ENCODE results near the gene ZNF672.

Gene ZNF672

DNA sequence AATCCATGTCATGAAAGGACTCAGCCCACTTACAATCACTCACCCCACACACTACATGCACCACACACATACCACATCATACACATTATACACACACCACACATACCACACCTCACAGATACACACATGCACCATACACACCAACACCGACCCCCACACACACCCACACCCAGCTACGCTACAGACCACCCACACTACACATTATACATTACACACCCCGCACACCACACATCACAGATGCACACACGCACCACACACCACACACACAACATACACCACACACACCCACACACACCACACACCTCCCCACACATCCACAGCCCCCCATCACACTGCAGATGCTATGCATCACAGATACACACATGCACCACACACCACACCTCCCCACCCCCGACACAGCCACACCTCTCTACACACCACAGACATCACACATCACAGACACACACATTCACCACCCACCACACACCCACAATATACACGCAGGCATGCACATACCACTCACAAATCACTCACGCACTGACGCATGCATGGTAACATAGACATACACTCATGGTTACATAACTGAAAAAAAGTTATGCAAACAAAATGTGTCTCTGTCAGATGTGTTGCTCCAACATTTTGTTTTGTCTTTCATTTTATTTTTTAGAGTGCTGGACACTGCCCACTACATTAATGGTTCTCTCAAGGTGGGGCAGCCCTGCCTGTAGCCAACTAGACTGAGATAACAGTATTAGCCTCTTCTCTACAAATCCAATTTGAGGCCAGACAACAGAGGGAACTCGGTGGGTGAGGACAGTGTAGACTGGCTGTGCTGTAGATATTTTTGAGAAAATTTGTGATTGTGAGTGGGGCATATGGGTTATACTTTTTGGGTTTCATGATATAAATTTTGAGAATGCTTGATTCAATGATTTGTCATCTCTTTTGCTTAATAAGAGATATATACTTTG, 52.8 kb downstream of the ZNF672 start:
- DNase-seq (ENCODE audit: low read depth) = no peak

DNA sequence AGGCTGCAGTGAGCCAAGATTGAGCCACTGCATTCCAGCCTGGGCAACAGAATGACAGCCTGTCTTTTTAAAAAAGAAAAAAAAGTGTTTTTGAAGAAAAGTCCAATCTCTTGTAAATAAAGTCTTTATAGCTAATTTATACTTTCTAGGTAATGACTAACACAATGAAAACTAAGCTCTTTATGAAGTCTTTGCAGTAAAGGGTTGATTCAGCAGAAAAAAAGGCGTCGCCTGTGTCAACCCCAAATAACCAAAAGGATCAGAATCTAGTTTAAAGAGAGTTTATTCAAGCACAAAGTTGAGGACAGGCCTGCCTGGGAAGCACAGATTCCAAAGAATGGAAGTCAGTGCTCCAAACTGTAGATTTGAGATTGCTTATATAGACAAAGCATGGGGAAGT, 53.7 kb downstream of the ZNF672 start:
- DNase-seq (ENCODE audit: low read depth) = no peak

DNA sequence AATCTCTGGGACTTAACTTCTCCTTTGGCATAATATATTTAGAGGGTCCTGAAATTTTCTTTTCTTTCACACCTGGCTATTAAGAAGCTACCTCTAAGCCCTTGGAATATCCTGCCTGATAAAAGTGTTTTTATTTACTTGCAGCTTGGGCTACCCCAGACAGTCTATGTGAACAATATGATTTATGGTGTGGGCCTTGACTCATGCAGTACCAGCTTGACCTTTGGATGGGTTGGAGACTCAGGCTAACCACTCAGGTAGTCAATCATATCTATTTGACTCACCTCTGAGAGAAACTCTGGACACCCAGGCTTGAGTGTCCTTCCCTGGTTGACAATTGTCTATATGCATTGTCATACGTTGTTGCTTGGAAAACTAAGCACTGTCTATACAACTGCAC, 54.6 kb downstream of the ZNF672 start:
- no peak for DNase-seq (ENCODE audit: low read depth)

DNA sequence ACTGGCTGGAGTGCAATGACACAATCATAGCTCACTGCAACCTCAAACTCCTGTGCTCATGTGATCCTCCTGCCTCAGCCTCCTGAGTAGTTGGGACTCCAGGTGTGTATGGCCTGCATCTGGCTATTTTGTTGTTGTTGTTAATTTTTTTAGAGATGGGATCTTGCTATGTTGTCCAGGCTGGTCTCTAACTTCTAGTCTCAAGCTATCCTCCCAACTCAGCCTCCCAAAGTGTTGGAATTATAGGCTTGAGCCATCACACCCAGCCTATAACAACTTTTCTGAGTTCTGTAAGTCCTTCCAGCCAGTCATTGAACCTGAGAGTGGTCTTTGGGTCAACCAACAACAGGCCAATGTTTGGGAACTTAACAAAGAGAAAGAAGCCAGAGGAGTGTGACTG, 56.8 kb downstream of the ZNF672 start:
- DNase-seq (ENCODE audit: low read depth) = no peak

DNA sequence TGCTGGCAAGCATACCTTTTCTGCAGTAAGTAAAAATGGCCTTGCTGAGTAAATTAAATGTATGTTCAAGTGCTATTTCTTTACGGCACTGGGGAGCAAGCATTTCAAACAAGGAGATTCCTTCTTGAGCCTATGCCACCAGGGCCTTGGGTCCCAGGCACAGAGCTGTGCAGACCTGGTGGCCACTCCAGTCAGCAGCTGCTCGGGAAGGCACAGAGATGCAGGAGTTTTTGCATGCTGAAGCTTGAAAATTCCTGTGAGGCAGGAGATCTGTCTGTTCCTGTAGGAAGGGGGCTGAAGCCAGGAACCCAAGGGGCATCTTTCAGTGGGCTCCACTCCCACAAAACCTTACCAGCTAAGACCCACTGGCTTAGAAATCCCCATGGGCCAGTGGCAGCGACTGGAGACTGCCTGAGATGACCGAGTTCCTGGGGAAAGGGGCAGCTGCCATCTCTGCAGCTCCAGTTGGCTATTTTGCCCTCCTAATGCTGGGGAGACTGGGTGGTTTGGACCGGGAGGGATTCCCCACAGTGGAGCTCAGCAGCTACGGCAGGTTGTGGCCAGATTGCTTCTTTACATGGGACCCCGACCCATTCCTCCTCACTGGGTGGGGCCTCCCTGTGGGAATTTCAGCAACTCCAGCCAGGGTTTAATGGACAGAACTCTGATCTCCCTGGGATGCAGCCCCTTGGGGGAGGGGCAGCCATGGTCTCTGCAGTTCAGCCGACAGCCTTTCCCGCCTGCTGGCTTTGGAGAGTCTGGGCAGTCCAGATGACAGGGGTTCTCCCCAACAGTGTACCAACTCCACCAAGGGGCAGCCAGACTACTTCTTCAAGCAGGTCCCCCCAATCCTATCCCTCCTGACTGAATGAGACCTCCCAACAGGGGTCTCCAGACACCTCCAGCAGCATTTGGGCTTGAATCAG, 59.7 kb downstream of the ZNF672 start:
- no peak for DNase-seq (ENCODE audit: low read depth)
